HL-60/S4 treated with phorbol 12-myristate 13-acetate at 8.2 ng/mL for 4 days and 3 days (cell line): ENCODE measurements around the gene MLPH.

Experiments used
- in situ Hi-C: fragments of 300-500 bp; cut with MboI; formaldehyde crosslinking; loops from 2 replicates; pipeline ENCODE4 v1.15.0; 2022; ENCODE audit warnings: low sequenced_read_pairs

The MLPH gene

GRCh38 chr2:237486819-237487448 is at the start of gene MLPH:
TSS of gene MLPH (plus strand) at chr2:237487251. CDS start at chr2:237493427, 6,176 bp downstream.
- in situ Hi-C loops: no loop called here

GRCh38 chr2:237437566-237437965 is 49.5 kb upstream of the MLPH start:
- in situ Hi-C loops: no loop called here

GRCh38 chr2:237438080-237438940 is 48.7 kb upstream of the MLPH start:
- in situ Hi-C loops: no loop called here

GRCh38 chr2:237440819-237441281 is 46.2 kb upstream of the MLPH start:
- in situ Hi-C loops: no loop called here

- in situ Hi-C loops: no loop called here
Measured at GRCh38 chr2:237441605-237442274, 45.3 kb upstream of the MLPH start.

GRCh38 chr2:237444071-237444470 is 43.0 kb upstream of the MLPH start:
- in situ Hi-C loops: no loop called here

- in situ Hi-C loops: no loop called here
Measured at GRCh38 chr2:237445611-237446337, 41.3 kb upstream of the MLPH start.

GRCh38 chr2:237446338-237446665 is 40.7 kb upstream of the MLPH start:
- in situ Hi-C loops: no loop called here

- in situ Hi-C loops: no loop called here
Measured at GRCh38 chr2:237447496-237447895, 39.6 kb upstream of the MLPH start.

- in situ Hi-C loops: no loop called here
Measured at GRCh38 chr2:237448171-237448570, 38.9 kb upstream of the MLPH start.

- in situ Hi-C loops: no loop called here
Measured at GRCh38 chr2:237448626-237449025, 38.4 kb upstream of the MLPH start.

- in situ Hi-C loops: no loop called here
Measured at GRCh38 chr2:237449193-237449881, 37.7 kb upstream of the MLPH start.

GRCh38 chr2:237450108-237450507 is 36.9 kb upstream of the MLPH start:
- in situ Hi-C loops: no loop called here

- in situ Hi-C loops: no loop called here
Measured at GRCh38 chr2:237450583-237450982, 36.5 kb upstream of the MLPH start.

- in situ Hi-C loops: no loop called here
Measured at GRCh38 chr2:237451643-237452469, 35.2 kb upstream of the MLPH start.

- in situ Hi-C loops: no loop called here
Measured at GRCh38 chr2:237452861-237453260, 34.2 kb upstream of the MLPH start.

- in situ Hi-C loops: no loop called here
Measured at GRCh38 chr2:237453671-237454070, 33.4 kb upstream of the MLPH start.

GRCh38 chr2:237455764-237456163 is 31.3 kb upstream of the MLPH start:
- in situ Hi-C loops: no loop called here

- in situ Hi-C loops: no loop called here
Measured at GRCh38 chr2:237456200-237456843, 30.7 kb upstream of the MLPH start.
